ENCODE results near the gene PTGFR.

The PTGFR gene

GRCh38 chr1:78501203-78501602, 10.4 kb downstream of the PTGFR start:
- TF ChIP-seq YY1 (IDR thresholded peaks at IDR 0.05; ENCODE audit: low read depth) = no peak
- no peak for TF ChIP-seq TEAD4 (IDR thresholded peaks at IDR 0.05)
- TF ChIP-seq NFIC (IDR thresholded peaks at IDR 0.05) = no peak
- TF ChIP-seq EGR1 (IDR thresholded peaks at IDR 0.05) = no peak
- no peak for TF ChIP-seq RAD21 (IDR thresholded peaks at IDR 0.05; ENCODE audit: low read depth)
- TF ChIP-seq FOXM1 (IDR thresholded peaks at IDR 0.05; ENCODE audit: borderline replicate concordance, low read depth) = no peak
- no peak for TF ChIP-seq ZBTB7A (IDR thresholded peaks at IDR 0.05; ENCODE audit: low read depth)
- no peak for TF ChIP-seq EP300 (IDR thresholded peaks at IDR 0.05; ENCODE audit: borderline replicate concordance)
- TF ChIP-seq USF1 (IDR thresholded peaks at IDR 0.05) = no peak
- TF ChIP-seq CREB1 (IDR thresholded peaks at IDR 0.05; ENCODE audit: low read depth) = no peak
- no peak for TF ChIP-seq CEBPB (IDR thresholded peaks at IDR 0.05)
- no peak for TF ChIP-seq TAF1 (IDR thresholded peaks at IDR 0.05; ENCODE audit: low read depth)
- TF ChIP-seq TCF12 (IDR thresholded peaks at IDR 0.05; ENCODE audit: low read depth) = no peak
- no peak for TF ChIP-seq REST (IDR thresholded peaks at IDR 0.05; ENCODE audit: low read depth)
- no peak for TF ChIP-seq MAX (IDR thresholded peaks at IDR 0.05)

GRCh38 chr1:78511334-78511733, 20.6 kb downstream of the PTGFR start:
- no peak for TF ChIP-seq YY1 (IDR thresholded peaks at IDR 0.05; ENCODE audit: low read depth)
- TF ChIP-seq TEAD4 (IDR thresholded peaks at IDR 0.05) = no peak
- TF ChIP-seq NFIC (IDR thresholded peaks at IDR 0.05) = no peak
- TF ChIP-seq REST (IDR thresholded peaks at IDR 0.05; ENCODE audit: low read depth) = no peak
- no peak for TF ChIP-seq FOXM1 (IDR thresholded peaks at IDR 0.05; ENCODE audit: borderline replicate concordance, low read depth)
- no peak for TF ChIP-seq CEBPB (IDR thresholded peaks at IDR 0.05)
- TF ChIP-seq TAF1 (IDR thresholded peaks at IDR 0.05; ENCODE audit: low read depth) = no peak
- TF ChIP-seq EP300 (IDR thresholded peaks at IDR 0.05; ENCODE audit: borderline replicate concordance) = no peak
- no peak for TF ChIP-seq EGR1 (IDR thresholded peaks at IDR 0.05)
- TF ChIP-seq CREB1 (IDR thresholded peaks at IDR 0.05; ENCODE audit: low read depth) = no peak
- no peak for TF ChIP-seq USF1 (IDR thresholded peaks at IDR 0.05)
- TF ChIP-seq TCF12 (IDR thresholded peaks at IDR 0.05; ENCODE audit: low read depth) = no peak
- no peak for TF ChIP-seq MAX (IDR thresholded peaks at IDR 0.05)
- no peak for TF ChIP-seq RAD21 (IDR thresholded peaks at IDR 0.05; ENCODE audit: low read depth)
- TF ChIP-seq ZBTB7A (IDR thresholded peaks at IDR 0.05; ENCODE audit: low read depth) = no peak

GRCh38 chr1:78516716-78517115, 25.9 kb downstream of the PTGFR start:
- TF ChIP-seq RAD21 (IDR thresholded peaks at IDR 0.05; ENCODE audit: low read depth) (no peak), NFIC (IDR thresholded peaks at IDR 0.05) (no peak), EP300 (IDR thresholded peaks at IDR 0.05; ENCODE audit: borderline replicate concordance) (no peak), FOXM1 (IDR thresholded peaks at IDR 0.05; ENCODE audit: borderline replicate concordance, low read depth) (no peak), YY1 (IDR thresholded peaks at IDR 0.05; ENCODE audit: low read depth) (no peak), USF1 (IDR thresholded peaks at IDR 0.05) (no peak), REST (IDR thresholded peaks at IDR 0.05; ENCODE audit: low read depth) (no peak), CREB1 (IDR thresholded peaks at IDR 0.05; ENCODE audit: low read depth) (no peak)

GRCh38 chr1:78519446-78519845, 28.7 kb downstream of the PTGFR start:
- no peak for TF ChIP-seq FOXM1 (IDR thresholded peaks at IDR 0.05; ENCODE audit: borderline replicate concordance, low read depth)
- TF ChIP-seq TCF12 (IDR thresholded peaks at IDR 0.05; ENCODE audit: low read depth) = no peak
- TF ChIP-seq EP300 (IDR thresholded peaks at IDR 0.05; ENCODE audit: borderline replicate concordance) = no peak
- TF ChIP-seq YY1 (IDR thresholded peaks at IDR 0.05; ENCODE audit: low read depth) = no peak
- TF ChIP-seq CREB1 (IDR thresholded peaks at IDR 0.05; ENCODE audit: low read depth) = no peak

Data from Ishikawa (cell line).